GM10248 (cell line): ENCODE results near the gene PIGU.

Experiments
- CTCF ChIA-PET: fragments of 300-600 bp; sonication (Branson Sonifier 250); formaldehyde crosslinking; extraction: SDS; loops from one replicate; lab custom pipeline; 2021; ENCODE audit warnings: antibody characterized with exemption; lab: Yijun Ruan, JAX
- POLR2A ChIA-PET: fragments of 350-650 bp; sonication (Branson Sonifier 250); formaldehyde crosslinking; extraction: SDS; loops from one replicate; lab custom pipeline; 2020; ENCODE audit warnings: antibody characterized with exemption; lab: Yijun Ruan, JAX
- DNase-seq: peaks from one replicate; pipeline ENCODE4 v3.0.0; 2012; ENCODE audit errors: extremely low spot score
- TF ChIP-seq, protein P1 (sequence below): IDR thresholded peaks from 2 replicates; pipeline ENCODE4 v1.5.1; 2012; ENCODE audit warnings: mild to moderate bottlenecking, low read depth; ENCODE audit errors: extremely low read depth, missing control alignments, control extremely low read depth

Gene PIGU

DNA sequence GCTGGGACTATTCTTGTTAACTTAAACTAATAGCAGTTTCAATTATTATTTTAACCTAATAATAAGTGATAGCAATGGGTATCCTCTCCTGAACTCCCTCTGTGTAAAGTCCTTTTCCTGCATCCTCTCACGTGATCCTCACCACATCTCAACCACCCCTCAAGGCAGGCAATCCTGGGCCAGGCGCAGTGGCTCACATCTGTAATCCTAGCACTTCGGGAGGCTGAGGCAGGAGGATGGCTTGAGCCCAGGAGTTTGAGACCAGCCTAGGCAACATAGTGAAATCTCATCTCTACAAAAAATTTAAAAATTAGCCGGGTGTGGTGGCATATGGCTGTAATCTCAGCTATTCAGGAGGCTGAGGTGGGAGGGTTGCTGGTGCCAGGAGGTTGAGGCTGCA lies 94.7 kb downstream of the PIGU start:
- no peak for DNase-seq
- CTCF ChIA-PET: interaction anchor here (0.9 to 2.8 kb wide), 4 partner anchors 12 to 269 kb away, joined by 3 to 10 read pairs (median 4); no protein-coding TSS in a partner anchor
- TF ChIP-seq, protein P1, sequence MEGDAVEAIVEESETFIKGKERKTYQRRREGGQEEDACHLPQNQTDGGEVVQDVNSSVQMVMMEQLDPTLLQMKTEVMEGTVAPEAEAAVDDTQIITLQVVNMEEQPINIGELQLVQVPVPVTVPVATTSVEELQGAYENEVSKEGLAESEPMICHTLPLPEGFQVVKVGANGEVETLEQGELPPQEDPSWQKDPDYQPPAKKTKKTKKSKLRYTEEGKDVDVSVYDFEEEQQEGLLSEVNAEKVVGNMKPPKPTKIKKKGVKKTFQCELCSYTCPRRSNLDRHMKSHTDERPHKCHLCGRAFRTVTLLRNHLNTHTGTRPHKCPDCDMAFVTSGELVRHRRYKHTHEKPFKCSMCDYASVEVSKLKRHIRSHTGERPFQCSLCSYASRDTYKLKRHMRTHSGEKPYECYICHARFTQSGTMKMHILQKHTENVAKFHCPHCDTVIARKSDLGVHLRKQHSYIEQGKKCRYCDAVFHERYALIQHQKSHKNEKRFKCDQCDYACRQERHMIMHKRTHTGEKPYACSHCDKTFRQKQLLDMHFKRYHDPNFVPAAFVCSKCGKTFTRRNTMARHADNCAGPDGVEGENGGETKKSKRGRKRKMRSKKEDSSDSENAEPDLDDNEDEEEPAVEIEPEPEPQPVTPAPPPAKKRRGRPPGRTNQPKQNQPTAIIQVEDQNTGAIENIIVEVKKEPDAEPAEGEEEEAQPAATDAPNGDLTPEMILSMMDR: no peak
- POLR2A ChIA-PET: no interaction called here

DNA sequence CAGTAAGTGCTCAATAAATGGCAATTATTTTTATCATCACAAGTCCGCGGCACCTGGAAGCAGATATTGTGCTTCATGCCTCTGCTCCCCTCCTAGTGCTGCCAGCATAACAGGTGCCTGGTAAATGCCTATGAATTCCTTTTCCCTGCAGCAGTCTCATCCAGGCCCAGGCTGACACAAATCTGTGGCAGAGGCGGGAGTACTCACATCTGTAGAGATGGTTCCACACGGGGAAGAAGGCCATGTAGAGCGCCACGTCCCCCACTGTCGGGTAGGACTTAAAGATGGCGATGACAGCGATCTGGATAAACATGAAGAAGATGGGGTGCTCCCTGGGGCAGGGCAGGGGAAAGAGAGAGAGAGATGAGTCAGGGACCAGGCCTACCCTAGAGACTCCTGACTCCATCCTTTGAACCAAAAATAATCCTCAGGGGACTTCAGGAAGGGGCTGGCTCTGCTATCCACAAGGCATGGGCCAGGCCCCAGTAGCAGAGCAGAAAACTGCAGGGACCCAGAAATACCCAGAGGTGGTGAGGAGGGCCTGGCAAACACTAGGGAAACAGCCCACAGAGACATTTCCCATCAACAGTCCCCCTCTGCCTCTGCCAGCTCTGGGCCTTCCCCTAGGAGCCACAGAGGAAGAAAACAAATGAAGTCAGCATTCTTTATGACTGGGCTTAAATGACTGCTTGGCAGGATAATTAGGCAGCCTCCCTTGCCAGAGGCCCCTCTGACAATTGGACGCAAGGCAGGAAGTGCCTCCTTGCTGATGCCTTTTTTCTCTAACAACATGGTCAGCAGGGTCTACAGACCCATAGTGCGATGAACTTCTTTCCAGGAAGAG lies 95.3 kb downstream of the PIGU start:
- ChIA-PET CTCF (interaction anchor here (0.9 to 2.8 kb wide), 3 partner anchors 11 to 27 kb away, joined by 3 to 10 read pairs (median 3); no protein-coding TSS in a partner anchor), POLR2A (interaction anchor here (0.6 kb wide), 1 partner anchor 1178 kb away, joined by 4 read pairs; no protein-coding TSS in a partner anchor)
- DNase-seq: peak; percentile 29
- TF ChIP-seq, protein P1: no peak

DNA sequence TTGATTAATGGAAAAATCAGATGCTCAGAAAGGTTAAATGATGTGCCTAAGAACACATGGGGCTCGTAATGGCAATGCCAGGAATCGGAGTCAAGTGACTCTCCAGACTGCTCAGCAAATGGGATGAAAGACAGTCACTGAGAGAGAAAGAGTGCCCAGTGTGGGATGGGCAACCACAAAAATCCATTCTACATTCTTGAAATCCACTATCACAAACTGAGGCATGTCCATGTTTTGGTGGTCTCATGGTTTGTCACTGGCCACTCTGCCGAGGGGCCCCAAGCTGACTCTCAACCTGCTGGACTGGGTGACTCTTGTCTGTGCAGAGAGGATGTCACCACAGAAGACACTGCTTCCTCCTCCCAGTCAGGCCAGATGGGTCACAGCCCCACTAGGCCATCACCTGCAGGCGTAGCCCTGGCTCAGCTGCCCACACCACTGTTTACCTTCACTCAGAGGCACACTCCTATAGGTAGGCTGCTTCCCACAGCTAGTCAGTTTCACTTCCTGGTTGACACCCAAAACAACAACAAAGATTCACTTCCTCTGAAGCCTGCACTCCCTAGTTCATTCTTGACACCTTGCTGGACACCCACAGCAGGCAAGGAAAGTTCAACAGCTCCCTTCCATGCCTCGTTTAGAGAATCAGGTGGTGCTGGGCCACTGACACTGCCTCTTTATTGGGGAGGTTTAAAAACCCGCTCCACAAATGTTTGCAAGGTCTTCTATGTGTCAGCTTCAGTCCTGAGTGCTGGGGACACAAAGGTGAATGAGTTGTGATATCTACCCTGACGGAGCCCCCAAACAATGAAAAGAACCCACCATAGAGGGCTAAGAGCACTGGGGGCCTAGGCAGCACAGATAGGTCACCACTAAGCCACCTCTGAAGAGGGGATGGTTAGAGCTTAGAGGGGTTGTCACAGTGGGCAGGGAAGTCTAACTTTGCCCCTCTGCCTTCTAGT lies 96.6 kb downstream of the PIGU start:
- POLR2A ChIA-PET: interaction anchor here (0.6 kb wide), 1 partner anchor 779 kb away, joined by 3 read pairs; no protein-coding TSS in a partner anchor
- CTCF ChIA-PET: interaction anchor here (1.2 to 2.0 kb wide), 4 partner anchors 10 to 190 kb away, joined by 3 to 12 read pairs (median 4); no protein-coding TSS in a partner anchor
- peak; percentile 53 for DNase-seq
- TF ChIP-seq, protein P1: no peak

DNA sequence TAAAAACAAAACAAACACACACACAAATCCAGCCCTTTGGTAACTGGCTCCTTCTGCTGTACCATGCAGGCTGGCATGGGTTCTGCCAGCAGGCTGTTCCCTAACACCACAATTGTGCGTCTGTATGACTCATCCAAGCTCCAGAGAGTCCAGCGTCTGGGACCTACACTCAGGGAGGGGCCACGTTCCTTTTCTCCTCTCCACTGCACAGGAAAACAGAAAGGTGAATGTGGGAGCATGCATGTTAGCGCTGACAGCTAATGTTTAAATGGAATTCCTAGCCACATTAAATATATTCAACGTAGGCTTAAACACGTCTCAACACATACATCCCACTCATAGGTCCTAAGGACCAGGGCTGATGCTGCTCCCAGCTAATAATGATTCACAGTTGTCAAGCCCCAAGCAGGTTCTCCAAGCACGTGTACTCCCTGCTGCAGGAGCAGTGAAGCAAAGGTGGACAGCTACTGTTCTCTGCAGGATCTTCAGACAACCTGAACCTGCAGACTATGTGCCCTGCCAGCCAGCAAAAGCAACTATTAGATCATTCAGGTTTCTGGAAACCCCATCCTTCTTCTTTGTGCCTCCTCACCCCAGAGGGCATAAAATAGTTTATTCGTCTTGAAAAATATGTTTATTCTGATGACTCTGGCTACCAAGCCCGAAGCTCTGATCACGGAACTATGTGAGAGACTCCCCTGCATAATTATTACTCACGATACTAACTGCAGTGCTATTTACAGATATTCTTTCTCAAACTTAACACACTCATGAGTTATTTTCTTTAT lies 97.5 kb downstream of the PIGU start:
- POLR2A ChIA-PET: interaction anchor here (0.6 kb wide), 1 partner anchor 778 kb away, joined by 3 read pairs; no protein-coding TSS in a partner anchor

DNA sequence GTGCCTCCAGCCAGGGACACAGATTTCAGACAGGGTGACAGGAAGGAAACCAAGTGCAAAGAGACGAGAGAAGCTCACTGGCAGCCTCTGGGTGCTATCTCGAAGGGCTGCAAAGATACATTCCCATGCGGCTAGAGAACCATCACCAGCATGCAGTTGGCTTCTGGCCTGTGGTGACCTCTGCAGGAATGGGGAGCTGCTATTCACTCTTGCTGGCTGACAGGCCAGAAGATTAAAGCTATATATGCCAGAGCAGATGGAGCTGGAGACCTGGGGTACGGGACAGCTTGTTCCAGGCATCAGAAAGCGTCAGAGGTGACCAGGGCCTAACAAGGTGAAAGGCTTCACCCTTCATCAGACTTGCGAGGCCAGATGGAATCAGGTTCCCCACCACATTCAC lies 98.4 kb downstream of the PIGU start:
- DNase-seq: no peak
- TF ChIP-seq, protein P1: no peak
- ChIA-PET CTCF (interaction anchor here (0.8 to 1.6 kb wide), 4 partner anchors 9 to 191 kb away, joined by 3 to 6 read pairs (median 3); no protein-coding TSS in a partner anchor), POLR2A (no interaction called here)

More for the DNA sequence above, 97.5 kb downstream of the PIGU start:
- TF ChIP-seq, protein P1: no peak
- DNase-seq: no peak
- CTCF ChIA-PET: interaction anchor here (0.8 to 2.0 kb wide), 5 partner anchors 8 to 190 kb away, joined by 3 to 12 read pairs (median 3); no protein-coding TSS in a partner anchor
